ENCODE measurements around the gene KCNQ1. TPM values are rescaled to one million over a fixed set of nuclear protein-coding genes. Genes with fewer than 3 reads are reported as not detected.

Gene KCNQ1
- total and polyA plus RNA-seq, 2 donors (not counting 3 experiments of a cell fraction or from before 2014, with no cell fraction given): 0.07 to 0.09 TPM

- DNase-seq (ENCODE audit: low read depth, low spot score): no peak
- H3K36me3 ChIP-seq (ENCODE audit: control insufficient read depth in 2 of 2, extremely low read depth in 1 of 2, insufficient read depth in 2 of 2, low read length in 2 of 2): no peaks in the 10 kb centered on the region
- H3K4me3 ChIP-seq (replicated peaks in 1 of 3; ENCODE audit: insufficient read depth in 1 of 3, low read depth in 1 of 3, low read length in 3 of 3): no peak overlapping the region
- BruUV-seq (replicated peaks): no TSS peak
- no peaks in the 10 kb centered on the region for H3K27me3 ChIP-seq (ENCODE audit: control insufficient read depth in 2 of 2, insufficient read depth in 2 of 2, low read length in 2 of 2)
- no peak overlapping the region for H3K4me2 ChIP-seq (ENCODE audit: insufficient read depth, low read length)
- dilution Hi-C loops (cut with MboI; ENCODE audit: extremely low pct_ligation_motif_present, low sequenced_read_pairs) (no loop called here), intact Hi-C loops (cut with micrococcal nuclease) (no loop called here)
- no peaks in the 10 kb centered on the region for H3K9me3 ChIP-seq (replicated peaks; ENCODE audit: control insufficient read depth, insufficient read depth, low read length)
- TF ChIP-seq POLR2A (IDR thresholded peaks at IDR 0.05; ENCODE audit: low read depth, low read length): no peak
- no peak for TF ChIP-seq MYC (IDR thresholded peaks at IDR 0.05; ENCODE audit: low read depth, low read length)
- TF ChIP-seq, protein P1, sequence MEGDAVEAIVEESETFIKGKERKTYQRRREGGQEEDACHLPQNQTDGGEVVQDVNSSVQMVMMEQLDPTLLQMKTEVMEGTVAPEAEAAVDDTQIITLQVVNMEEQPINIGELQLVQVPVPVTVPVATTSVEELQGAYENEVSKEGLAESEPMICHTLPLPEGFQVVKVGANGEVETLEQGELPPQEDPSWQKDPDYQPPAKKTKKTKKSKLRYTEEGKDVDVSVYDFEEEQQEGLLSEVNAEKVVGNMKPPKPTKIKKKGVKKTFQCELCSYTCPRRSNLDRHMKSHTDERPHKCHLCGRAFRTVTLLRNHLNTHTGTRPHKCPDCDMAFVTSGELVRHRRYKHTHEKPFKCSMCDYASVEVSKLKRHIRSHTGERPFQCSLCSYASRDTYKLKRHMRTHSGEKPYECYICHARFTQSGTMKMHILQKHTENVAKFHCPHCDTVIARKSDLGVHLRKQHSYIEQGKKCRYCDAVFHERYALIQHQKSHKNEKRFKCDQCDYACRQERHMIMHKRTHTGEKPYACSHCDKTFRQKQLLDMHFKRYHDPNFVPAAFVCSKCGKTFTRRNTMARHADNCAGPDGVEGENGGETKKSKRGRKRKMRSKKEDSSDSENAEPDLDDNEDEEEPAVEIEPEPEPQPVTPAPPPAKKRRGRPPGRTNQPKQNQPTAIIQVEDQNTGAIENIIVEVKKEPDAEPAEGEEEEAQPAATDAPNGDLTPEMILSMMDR (IDR thresholded peaks at IDR 0.05; ENCODE audit: extremely low read depth in 1 of 2, insufficient read depth in 1 of 2, low read depth in 1 of 2, low read length in 2 of 2): no peak
- TF ChIP-seq POLR2AphosphoS5 (IDR thresholded peaks at IDR 0.05; ENCODE audit: insufficient read depth, low read depth, low read length): no peak
- TF ChIP-seq FOS (IDR thresholded peaks at IDR 0.05; ENCODE audit: borderline replicate concordance, insufficient read depth, low read length): no peak
- TF ChIP-seq JUN (IDR thresholded peaks at IDR 0.05; ENCODE audit: borderline replicate concordance, insufficient read depth, insufficient read length, low read depth): no peak
- TF ChIP-seq EZH2 (IDR thresholded peaks at IDR 0.05; ENCODE audit: borderline replicate concordance, low read depth, low read length, severe bottlenecking): no peak
- no peak for TF ChIP-seq GATA2 (IDR thresholded peaks at IDR 0.05; ENCODE audit: insufficient read depth, insufficient read length, low read depth, low read length)
- TF ChIP-seq, protein P2, sequence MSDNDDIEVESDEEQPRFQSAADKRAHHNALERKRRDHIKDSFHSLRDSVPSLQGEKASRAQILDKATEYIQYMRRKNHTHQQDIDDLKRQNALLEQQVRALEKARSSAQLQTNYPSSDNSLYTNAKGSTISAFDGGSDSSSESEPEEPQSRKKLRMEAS (IDR thresholded peaks at IDR 0.05; ENCODE audit: insufficient read depth, insufficient read length): no peak
- no peaks in the 10 kb centered on the region for H3K4me1 ChIP-seq (ENCODE audit: control insufficient read depth, extremely low read depth, insufficient read depth, low read length)
- H3K27ac ChIP-seq (ENCODE audit: insufficient read depth, low read depth, low read length): no peak overlapping the region
- H4K20me1 ChIP-seq (replicated peaks; ENCODE audit: control insufficient read depth, extremely low read depth, insufficient read depth, low read length): no peaks in the 10 kb centered on the region
- H2AFZ ChIP-seq (ENCODE audit: low read depth, low read length): no peak overlapping the region
- CTCF ChIA-PET: no interaction called here
- FAIRE-seq: no peak
- POLR2A ChIA-PET: no interaction called here
- H3K79me2 ChIP-seq (ENCODE audit: control insufficient read depth, insufficient read depth, low read length): no peaks in the 10 kb centered on the region
- no peak overlapping the region for H3K9ac ChIP-seq (replicated peaks; ENCODE audit: extremely low read depth, insufficient read depth, low read length)
- no peaks in the 10 kb centered on the region for H3K9me1 ChIP-seq (replicated peaks; ENCODE audit: control insufficient read depth, extremely low read depth, insufficient read depth, low read length)
These were observed 104.7 kb downstream of the KCNQ1 start for GRCh38 chr11:2549491-2549875.
